DMS153 treated with DMSO at 0.1 percent for 48 hours (cell line): ENCODE measurements around the gene FARS2.

Experiments
- DNase-seq: peaks from one replicate; lab custom pipeline; 2025; ENCODE audit not compliant: unreplicated experiment; lab: John Stamatoyannopoulos, UW

The FARS2 gene

DNA sequence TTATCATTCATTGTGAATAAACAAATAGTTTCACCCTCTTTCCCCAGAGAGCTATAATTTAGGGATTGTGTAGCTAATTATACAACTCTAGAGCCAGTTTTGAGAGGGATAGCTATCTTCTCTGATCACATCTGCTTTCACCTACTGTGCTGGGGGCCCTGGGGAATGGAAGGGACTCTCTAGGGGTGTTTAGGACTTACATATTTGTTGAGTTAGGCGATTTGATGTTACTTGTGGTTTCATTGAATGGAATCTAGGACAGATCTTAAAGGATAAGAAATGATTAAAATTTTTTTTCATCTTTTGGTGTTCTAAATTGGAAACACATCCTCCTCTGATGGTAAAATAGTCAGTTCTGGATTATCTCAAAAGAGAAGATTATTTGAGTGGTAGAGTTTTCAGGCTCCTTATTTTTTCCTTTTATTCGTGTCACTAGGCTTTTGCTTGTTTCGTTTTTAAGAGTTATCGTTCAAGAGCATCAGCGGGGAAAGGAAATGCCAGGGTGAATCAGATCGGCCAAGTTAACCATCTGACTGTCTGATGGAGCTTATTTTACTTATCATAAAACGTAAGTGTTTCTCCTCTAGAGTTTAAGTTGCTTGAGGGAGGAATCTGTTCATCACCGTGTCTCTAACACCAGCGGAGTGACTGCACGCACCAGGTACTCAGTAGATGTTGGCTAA is 236.7 kb downstream of the FARS2 start:
- DNase-seq = no peak

DNA sequence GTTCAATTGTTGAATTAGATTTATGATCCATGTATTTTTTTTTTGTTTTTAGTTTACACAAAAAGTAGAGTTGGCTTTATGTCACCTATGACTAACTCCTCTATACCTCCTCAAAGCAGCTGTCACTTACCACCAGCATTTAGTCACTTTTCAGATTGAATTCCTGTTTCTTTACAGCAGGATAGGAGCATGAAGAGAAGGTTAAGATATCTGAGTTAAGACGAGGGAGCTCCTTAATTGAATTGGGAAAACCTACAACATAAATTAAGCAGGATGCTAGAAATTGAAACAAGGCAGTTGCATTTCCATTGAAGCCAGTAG is 237.2 kb downstream of the FARS2 start:
- DNase-seq = no peak

DNA sequence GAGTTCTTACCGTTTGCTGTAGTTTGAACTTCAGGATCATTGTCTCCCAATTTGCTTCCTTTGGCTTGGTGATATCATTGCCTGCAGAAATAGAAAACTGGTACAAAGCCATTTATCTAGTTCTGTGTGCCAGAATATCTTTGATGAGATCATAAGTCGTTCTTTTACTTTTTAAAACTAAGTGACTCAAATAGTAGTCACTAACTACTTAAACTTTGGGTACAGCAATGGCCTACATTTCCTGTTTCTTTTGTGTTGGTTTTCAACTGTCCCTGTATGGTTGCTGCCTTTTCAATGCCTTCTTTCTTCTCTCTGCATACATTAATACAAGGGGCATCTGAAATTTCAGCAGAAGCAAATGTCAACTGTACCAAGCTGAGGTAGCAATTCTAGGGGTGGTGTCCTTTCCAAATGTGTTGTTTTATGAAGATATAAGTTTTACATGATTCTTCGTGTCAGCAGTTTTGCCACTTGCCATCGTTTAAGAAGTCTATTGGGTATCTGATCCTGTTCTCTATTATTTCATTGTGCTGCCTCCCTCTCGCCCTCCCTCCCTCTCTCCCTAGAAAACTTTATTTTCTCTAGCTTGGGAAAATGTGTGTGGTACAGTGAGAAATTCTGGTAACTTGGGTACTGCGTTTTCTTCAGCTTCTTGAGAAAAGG is 238.5 kb downstream of the FARS2 start:
- no peak for DNase-seq

DNA sequence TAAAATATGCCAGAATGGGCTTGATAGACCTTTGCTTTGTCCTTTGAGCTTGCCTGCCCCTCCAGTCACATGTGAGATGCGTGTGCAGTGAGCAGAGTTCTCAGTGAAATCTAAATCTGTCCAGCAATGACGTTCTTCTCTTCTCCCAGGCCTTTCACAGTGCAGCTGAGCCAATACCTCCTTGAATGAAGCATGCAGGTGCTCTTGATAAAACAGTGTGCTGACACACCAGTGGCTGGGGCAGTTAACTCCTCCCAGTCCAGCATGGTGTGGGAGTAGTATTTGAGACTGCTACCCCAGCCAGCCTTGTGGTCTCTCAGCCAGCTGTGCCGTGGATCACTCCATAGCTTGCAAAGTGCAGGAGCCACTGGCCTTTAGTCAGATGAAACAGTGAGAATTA is 240.5 kb downstream of the FARS2 start:
- DNase-seq = no peak

DNA sequence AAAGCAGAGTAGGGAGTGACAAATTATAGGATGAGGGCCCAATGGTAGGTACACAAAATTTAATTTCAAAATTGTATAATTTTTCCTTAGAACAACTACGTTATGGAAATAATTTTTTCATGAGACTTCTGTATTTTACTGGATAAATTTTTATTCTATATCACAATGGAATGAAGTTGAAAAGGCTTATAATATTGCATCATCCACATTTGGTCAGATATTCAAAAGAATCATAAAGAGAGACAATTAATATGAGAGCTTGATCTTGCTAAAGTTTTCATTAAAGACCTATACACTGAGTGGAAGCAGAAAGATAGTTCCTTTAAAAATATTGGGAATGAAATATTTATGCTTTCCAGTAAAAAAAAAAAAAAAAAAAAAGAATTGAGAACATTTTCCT is 242.8 kb downstream of the FARS2 start:
- DNase-seq = no peak

DNA sequence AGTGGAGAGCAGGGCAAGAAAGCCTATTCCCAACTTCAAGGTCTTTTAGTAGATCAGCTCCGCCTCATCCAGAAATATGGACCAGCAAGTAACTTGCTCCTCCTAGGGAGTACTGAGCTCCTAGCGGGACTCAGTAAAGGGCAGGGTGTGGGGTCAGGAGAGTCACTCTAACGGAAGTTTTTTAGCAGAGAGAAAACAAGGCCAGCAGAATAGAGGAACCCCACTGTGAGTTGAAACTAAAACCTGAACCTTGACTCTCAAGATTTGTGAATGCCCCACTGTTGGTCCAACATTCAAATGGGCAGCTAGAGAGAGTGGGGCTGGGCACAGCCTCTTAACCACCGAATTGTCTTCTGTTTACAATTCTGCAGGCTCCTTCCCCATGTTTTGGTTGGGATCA is 244.8 kb downstream of the FARS2 start:
- no peak for DNase-seq

DNA sequence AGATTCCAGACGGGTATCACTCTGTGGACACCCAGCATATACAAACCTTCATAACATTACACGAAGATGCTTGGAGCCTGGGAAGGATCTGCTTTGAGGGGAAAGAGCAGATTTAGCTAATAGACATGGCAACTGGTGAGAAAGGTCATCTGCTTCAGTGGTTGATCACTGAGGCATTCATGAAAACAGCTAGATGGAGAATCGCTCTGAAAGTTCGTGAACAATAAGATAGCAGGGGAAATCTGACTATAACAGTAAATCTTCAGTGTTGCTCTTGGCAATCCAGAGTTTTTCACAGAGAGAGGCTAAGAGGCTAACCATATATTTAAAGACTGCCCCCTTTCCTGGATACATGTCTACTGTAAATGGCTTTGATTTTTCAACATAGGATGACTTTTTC is 245.3 kb downstream of the FARS2 start:
- DNase-seq = no peak

DNA sequence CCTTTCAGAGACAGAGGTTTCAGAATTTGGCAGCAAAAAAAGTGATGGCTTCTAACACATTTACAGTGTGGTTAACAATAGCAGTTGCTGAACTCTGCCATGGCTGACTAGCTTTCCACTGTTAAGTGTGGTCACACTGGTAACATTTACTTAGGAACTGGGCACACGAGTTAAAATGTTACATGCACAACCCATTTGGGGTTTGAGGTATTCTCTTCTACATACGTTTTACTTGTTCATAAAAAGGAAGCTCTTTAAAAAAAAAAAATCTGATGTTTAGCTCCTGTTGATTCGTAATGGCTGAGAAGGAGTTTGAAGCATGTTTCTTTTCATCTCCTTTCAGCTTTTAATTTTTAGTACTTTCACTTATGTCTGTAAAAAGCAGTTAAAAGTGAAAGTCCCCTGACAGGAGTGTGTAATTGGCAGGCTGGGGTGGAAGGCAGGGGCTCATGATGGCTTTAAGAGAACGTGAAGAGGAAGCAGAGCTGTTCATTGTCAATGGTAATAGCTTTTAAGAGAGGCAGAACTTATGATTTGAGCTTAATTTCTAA is 245.9 kb downstream of the FARS2 start:
- no peak for DNase-seq

DNA sequence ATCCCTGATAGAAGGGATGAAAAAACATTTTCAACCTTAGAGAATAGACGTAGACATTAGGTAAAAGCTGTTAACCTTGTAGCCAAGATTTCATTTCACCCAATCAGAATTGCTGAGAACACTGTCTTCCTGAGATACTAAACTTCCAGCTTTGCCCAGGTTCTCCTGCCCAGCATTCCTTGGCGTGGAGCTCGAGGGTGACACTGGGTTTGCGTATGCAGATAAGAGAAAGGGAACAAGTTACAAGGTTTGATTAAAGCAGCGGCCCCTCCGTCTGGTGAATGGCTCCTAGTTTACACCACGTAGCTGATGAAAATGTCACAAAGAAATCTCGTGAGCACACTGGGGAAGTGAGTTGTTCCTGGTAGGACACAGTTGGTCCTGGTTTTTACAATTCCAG is 247.8 kb downstream of the FARS2 start:
- DNase-seq = no peak

DNA sequence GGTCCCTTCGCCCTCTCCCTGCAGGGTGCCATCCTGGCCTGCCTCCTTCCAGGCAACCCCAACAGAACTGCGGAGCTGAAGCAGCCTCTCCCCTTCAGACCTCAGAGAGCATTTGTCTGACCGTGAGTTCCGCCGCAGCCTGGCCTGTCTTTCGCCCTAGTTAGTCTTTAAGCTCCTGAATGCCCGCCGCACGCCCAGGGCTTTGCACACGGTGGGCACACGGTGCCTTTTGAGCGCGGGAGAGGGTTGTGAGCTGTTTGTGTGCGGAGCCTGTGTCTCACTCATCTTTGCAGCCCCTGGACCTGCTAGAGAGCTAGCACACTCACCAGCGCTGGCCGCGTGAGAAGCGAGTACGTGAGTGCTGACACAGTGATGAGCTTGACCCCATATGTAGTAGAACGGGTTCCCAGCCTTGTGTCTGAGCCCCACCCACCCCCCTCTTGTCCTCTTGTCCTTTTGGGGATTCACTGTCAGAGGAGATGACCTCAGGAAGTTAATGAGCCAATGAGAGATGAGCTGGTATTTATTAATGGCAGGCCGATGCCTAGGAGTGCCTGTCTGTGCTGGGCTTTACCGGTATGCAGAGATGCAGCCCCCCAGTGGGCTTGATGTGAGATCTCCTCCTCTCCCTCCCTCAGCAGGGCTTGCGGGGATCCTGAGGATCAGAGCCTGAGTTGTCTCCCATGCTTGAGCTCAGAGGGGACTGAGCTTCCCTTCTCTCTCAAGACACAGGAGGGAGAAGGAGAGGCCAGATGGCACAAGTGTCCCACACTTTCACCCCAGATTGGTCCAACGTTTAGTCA is 249.2 kb downstream of the FARS2 start:
- no peak for DNase-seq

DNA sequence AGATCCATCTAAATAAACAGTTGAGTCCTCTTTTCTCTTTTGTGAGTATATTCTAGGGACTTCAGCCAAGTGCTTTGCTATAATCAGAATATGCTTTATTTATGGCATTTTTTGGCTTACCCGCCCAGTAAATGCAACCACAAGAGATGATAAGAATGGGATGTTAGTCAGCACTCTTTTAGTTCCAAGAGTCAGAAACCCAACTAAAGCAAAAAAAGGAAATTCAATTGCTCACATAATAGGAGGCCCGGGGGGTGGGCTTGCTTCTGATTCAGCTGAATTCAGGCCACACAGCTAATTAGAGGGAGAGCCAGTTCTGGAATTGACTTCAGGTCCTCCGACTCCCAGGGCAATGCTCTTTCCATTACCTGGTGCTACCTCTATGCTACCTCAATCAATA is 250.6 kb downstream of the FARS2 start:
- no peak for DNase-seq

DNA sequence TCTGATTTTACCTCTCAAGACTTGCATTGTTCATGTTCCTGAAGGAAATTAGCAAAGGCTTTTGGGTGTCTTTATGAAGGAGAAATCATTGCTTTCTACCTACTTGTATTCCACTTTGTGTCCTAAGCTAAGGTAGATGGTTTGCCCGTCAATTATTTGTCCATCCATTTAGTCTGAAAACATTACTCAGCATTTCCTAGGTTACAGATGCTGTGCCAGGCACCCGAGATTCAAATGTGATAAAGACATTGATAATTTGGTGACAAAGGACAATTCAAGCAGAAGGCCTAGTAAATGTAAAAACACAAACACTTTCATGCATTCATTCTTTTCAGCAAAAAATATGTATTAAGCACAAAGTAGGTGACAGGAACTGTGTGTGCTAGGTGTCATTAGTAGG is 251.1 kb downstream of the FARS2 start:
- no peak for DNase-seq

DNA sequence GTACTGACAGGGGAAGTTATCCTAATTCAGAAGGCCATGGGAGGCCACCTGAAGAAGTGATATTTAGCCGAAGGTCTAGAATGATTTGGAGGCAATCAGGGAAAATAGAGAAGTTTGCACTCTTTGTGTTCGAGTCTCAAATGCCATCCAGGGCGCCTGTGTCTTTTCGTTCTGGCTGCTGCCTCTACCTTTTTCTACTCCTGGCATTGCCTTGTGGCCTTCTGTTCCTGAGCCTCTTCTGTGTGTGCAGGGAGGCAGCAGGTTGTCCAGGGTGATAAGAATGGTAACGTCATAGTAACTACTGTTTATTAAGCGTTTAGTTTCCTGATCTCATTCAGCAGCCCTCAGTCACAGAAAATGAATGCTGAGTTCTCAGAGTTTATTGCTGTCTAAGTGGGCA is 252.1 kb downstream of the FARS2 start:
- DNase-seq = peak; percentile 21

DNA sequence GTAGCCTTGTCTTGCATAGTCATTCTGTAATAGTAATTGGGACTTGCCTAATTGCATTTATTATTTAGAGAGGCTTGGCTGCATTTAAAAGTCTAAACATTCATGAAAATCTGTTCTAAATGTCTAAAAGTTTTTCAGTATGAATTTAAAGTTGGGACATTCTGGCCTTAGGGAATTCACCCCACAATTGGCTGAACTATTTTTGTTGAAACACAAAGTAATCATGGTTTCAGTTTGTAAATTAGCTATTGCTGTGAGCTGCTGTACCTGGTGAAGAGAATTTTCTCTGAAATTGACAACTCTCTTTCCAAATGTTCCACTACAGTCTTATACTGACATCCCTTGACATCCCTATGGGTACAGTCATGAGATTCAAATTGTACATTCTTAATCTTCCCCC is 253.0 kb downstream of the FARS2 start:
- no peak for DNase-seq

DNA sequence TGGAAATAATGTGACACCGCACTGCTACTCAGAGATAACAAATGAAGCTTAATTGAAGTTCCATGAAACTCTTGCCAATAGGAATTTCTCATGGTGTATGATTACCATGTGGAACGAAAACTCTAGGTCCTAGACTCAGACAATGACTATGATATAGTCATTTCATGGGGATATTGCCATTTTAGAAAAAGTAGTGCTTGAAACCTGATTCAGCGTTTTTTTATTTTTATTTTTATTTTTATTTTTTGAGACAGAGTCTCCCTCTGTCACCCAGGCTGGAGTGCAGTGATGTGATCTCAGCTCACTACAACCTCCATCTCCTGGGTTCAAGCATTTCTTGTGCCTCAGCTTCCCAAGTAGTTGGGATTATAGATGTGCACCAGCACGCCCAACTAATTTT is 253.9 kb downstream of the FARS2 start:
- no peak for DNase-seq

DNA sequence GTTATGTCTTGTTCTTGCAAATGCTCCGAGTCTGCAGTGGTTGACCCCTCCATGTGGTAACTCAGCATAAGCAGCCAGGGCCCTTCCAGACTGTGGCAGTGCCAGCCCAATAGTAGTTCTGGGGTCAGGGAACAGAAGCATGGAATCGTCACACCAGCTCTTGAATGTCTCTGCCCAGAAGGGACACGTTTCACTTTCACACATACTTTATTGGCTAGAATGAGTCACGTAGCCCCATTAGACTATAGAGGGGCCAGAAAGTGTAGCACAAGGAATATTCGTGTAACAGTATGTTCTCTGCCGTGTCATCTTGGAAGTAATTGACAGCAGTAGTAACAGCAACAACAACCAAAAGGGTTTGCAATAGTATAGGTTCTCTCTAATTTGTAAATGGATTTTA is 254.7 kb downstream of the FARS2 start:
- DNase-seq = no peak

DNA sequence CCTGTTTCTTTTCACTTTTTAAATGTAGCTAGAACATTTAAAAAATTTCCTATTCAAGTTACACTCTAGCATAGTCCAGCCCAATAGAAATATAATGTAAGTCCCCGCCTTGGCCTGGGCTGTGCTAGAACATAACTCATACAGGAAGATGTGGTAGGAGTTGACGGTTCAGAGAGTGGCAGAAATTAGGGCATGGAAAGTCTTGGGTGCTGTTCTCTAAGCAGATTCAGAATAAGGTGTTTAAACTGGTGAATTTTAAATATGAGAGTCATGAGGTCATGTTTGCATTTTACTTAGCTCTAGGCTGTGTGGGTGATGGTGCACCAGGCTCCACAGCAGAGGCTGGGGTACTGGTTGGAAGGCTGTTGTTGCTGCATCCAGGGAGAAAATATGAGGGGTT is 256.5 kb downstream of the FARS2 start:
- DNase-seq = no peak

DNA sequence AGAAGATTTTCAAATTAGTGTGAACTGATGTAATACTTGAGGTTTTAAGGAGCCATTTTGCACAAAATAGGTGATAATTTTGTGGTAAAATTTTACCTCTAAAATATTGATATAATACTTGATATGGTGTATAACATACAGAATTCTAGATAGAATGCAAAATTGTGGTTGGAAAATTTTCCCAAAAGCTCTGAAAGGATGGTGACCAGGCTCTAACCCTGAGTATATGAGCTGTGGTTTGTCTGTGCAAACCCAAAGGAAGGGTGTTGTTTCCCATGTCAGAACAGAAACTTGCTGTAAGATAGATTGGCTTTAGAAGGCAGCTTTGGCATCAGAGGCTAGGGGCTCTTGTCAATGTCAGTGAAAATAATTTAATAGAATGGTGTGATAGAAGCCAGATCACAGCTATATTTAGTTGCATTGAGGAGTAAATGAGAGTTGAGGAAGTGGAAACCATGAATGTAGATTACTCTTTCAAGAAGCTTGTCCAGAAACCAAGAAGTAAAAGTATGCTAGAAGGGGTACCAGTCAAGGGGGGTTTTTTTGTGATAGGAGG is 257.7 kb downstream of the FARS2 start:
- DNase-seq = no peak

DNA sequence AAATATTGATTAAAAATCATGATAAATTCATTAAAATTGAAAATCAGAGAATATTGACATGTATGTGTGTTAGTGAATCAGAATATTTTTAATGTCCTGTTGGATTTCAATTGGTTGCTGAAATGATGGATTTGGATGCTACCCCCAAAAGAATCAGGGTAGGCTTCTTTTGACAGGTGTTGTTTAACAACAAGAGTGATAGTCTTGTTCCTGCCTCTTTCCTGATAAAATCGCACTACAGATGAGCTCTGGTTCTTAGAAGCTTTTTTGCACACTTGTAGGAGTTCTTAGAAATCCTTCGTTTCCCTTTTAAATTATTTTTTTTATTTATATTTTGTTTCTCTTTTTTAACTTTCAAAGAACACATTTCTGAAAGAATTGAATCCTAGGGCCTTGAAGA is 259.5 kb downstream of the FARS2 start:
- no peak for DNase-seq

DNA sequence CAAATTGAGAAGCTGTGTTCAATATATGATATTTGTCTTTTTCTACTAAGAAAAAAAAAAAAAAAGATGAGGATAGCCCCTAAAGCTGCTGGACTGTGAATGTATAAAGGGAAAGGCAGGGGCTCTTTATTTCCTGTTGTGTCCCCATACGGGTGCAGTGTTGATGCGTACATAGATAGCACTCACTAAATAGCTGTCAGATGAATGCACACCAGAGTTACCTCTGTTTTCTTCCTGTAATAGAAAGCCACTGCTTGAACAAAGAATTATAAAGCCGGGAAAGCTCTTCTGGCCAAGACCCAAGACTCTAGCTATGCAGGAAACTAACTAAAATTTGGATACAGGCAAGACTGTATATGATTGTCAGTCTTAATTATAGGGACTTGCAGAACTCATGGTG is 260.0 kb downstream of the FARS2 start:
- no peak for DNase-seq

DNA sequence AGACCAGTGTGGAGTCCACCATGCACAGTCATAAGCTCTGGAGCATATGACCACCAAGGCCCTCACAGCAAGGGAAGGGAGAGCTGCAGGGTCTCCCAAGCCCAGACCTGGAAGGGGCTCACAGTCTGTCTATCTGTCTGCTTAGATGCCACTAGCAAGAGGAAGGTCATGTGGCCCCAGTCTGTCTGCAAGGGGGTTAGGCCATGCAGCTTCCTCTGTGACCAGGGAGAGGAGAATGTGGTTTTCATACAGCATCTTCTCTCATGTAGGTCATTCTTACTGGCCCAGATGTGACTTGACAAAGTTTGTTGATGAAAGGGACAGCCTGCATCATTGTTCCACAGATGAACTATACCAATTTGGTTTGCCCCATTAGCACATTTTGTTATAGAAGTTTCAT is 260.8 kb downstream of the FARS2 start:
- DNase-seq = no peak

DNA sequence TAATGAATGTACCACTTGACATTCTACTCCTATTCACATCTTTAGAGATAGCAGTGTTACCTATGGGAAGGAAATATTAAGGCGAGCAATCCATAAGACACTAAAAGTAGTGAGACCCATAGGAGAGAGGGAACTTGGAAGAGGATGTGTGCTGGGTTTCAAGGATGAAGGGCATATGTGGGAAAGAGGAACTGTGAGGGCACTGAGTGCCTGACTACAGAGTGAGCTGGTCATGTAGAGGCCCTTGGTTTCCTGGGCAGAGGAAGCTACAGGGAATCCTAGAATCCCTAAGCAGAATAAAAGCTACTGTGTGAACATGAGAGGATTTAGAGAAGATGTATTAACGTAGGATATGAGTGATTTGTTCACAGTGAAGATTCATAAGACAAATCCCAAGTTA is 262.8 kb downstream of the FARS2 start:
- no peak for DNase-seq
